HG02884 (cell line): ENCODE results near the gene SV2C.
"Not testable (repeated sequence)": the region's sequence is repeated elsewhere in the genome, so short reads cannot be mapped to it uniquely, and the experiment has no call there.

Source experiments
- ATAC-seq: cut with Tn5 transposase; IDR thresholded peaks from one replicate; pipeline ENCODE4 v1.9.1; 2021; ENCODE audit warnings: mild to moderate bottlenecking, moderate library complexity; ENCODE audit not compliant: unreplicated experiment

Gene SV2C

DNA sequence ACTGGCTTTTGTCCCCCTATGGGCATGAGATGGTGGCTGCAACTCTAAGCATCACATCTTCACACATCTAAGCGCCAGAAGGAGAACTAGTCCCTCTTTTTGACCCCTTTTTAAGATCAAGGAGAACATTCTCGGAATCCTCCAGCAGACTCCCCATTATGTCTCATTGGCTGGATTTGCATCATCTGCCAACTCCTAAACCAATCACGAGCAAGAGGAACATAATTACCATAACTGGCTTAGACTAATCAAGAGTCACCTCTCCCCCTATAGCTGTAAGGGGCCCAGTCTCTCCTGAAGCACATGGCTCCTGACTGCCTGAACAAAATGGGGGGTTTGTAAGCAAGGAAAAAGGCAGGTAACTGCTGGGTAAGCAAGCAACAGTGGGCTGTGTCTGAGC, 251.4 kb downstream of the SV2C start:
- ATAC-seq, result no peak

DNA sequence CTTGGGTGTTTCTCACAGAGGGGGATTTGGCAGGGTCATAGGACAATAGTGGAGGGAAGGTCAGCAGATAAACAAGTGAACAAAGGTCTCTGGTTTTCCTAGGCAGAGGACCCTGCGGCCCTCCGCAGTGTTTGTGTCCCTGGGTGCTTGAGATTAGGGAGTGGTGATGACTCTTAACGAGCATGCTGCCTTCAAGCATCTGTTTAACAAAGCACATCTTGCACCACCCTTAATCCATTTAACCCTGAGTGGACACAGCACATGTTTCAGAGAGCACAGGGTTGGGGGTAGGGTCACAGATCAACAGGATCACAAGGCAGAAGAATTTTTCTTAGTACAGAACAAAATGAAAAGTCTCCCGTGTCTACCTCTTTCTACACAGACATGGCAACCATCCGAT, 252.3 kb downstream of the SV2C start:
- ATAC-seq, result not testable (repeated sequence)

DNA sequence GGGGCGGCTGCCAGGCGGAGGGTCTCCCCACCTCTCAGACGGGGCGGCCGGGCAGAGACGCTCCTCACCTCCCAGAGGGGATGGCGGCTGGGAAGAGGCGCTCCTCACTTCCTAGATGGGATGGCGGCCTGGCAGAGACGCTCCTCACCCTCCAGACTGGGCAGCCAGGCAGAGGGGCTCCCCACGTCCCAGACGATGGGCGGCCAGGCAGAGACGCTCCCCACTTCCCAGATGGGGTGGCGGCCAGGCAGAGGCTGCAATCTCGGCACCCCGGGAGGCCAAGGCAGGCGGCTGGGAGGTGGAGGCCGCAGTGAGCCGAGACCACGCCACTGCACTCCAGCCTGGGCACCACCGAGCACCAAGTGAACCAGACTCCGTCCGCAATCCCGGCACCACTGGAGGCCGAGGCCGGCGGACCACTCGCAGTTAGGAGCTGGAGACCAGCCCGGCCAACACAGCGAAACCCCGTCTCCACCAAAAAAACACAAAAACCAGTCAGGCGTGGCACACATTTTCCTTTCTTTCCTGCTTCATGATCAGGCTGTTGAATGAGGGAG, 253.1 kb downstream of the SV2C start:
- ATAC-seq, result not testable (repeated sequence)

DNA sequence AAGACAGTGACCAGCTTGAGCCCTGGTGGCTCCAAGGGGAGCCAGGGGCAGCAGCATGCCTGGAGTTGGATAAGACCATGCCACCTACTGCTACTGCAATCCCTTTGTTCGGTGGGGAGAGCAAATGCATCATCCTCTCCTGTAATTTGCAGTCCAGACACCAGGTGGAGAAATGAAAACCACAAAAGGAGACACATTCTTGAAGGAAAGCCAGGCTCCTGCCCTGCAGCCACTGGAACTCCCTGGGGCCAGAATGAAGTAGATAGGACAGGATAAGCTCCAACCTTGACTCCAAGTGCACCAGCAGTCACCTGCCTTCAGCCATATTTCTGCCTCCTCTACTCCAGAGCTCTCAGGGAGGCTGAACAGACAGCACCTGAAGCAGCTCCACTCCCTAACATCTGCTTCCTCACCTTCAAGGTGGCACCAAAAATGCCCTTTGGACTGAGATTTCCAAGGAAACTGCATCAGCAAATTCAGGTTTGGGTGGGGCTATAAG, 254.8 kb downstream of the SV2C start:
- ATAC-seq, result no peak

DNA sequence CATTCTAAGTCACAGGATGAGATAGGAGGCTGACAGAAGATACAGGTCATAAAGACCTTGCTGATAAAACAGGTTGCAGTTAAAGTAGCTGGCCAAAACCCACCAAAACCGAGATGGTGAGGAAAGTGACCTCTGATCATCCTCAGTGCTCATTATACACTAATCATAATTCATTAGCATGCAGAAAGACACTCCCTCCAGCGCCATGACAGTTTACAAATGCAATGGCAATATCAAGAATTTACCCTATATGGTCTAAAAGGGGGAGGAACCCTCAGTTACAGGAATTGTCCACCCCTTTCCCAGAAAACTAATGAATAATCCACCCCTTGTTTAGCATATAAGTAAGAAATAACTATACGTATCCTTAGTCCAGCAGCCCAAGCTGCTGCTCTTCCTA, 256.7 kb downstream of the SV2C start:
- no peak for ATAC-seq

DNA sequence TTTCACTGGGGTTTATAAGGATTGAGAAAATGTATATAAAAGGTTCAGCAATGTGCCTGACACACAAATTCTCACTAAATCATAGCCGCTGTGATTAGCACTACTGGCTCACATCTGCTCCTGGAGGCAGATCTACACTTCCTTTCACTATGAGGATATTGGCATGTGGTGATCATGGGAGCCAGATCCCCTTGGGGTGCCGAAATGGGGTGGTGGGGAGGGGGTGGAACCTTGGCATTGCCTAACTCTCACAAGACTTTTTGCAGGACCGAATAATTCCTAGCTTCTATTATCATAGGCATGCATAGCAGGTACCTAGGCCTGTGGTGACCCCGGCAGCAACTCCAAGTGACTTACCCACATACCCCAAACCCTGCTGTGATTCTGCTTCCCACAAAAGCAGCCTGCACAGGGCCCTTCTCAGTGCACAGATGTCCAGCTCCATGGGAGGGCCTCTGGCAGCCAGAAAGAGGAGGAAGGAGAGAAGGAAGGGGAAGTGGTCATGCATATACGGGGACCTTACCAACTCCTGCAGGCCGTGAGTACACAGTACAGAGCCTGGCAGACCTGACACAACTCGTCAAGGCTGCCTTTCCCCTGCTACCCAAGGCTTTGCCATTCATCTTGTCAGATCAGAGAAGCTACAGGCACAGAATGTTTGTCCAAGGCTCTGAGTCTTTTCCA, 258.6 kb downstream of the SV2C start:
- no peak for ATAC-seq

DNA sequence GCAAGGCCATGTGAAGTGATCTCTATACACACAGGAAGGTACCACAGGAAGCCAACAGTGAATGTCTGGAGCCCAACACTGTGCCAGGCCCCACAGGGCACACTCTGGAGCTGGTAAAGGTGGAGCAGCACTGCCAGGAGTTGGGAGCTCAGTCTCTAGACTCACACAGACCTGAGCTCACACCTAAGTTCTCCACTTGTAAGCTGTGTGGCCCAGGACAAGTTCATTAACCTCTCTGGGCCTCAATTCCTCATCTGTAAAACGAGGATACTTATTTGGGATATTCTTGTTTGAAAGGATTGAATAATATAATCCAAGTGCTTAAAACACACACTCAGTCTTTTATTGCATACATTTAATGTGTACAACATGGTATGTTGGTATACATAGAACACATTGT, 259.3 kb downstream of the SV2C start:
- no peak for ATAC-seq

DNA sequence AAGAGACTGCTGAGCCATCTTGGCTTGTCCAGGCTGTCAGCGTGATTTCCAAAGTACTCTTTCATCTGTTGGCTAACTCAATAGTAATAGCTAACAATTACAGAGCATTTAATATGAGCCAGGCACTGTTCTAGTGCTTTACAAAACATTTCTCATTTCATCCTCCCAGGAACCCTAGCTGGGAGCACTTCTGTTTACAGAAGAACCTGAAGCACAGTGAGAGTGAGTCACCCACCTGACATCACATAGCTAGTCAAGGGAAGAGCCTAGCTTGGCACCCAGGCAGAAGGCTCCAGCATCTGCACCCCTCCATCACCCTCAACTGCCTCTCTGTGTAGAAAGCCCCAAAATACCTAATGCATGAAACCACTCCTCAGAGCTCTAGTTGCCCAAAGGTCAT, 262.4 kb downstream of the SV2C start:
- ATAC-seq, result no peak

DNA sequence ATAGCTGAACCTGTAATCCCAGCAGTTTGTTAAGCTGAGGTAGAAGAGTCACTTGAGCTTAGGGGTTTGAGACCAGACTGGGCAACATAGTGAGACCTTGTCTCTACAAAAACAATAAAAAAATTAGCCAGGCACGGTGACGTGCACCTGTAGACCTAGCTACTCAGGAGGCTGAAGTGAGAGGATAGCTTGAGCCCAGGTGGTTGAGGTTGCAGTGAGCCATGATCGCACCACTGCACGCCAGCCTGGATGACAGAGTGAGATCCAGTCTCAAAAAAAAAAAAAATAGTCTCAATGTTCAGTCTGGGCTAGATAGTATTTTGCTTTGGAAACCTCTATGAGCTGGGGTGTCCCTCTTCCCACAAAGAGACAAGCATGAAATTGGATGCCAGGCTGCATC, 268.0 kb downstream of the SV2C start:
- peak; percentile 18 for ATAC-seq

DNA sequence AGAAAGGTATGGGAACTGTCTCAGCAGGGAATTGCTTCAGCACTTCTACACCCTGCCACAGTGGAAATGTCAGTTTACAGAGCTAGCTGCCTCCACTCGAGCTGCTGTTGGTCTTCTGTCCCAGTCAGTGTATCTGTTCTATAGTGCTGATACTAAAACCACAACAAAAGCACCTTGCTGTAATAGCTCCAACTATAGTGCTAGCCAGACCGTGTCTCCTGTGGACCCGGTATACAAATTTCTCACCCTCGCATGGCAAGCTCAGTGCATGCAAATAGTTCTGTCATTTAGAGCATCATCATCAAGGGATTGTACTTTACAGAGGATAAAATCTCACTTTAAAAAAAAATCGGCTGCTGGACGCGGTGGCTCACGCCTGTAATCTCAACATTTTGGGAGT, 268.4 kb downstream of the SV2C start:
- ATAC-seq, result peak; percentile 99

DNA sequence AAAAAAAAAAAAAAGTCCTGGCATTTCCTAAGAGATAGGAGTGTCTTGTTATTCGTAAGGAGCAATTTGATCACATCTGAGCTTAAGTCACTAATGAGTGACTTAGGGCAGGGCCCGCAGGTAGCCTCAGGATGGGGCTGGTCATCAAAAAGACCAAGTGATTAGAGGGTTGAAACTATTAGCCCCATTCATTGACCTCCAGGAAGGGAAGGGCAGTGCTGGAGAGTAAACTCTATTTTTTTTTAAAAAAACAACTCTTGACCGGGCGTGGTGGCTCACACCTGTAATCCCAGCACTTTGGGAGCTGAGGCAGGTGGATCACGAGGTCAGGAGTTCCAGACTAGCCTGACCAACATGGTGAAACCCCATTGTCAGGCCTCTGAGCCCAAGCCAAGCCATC, 273.7 kb downstream of the SV2C start:
- ATAC-seq, result no peak

DNA sequence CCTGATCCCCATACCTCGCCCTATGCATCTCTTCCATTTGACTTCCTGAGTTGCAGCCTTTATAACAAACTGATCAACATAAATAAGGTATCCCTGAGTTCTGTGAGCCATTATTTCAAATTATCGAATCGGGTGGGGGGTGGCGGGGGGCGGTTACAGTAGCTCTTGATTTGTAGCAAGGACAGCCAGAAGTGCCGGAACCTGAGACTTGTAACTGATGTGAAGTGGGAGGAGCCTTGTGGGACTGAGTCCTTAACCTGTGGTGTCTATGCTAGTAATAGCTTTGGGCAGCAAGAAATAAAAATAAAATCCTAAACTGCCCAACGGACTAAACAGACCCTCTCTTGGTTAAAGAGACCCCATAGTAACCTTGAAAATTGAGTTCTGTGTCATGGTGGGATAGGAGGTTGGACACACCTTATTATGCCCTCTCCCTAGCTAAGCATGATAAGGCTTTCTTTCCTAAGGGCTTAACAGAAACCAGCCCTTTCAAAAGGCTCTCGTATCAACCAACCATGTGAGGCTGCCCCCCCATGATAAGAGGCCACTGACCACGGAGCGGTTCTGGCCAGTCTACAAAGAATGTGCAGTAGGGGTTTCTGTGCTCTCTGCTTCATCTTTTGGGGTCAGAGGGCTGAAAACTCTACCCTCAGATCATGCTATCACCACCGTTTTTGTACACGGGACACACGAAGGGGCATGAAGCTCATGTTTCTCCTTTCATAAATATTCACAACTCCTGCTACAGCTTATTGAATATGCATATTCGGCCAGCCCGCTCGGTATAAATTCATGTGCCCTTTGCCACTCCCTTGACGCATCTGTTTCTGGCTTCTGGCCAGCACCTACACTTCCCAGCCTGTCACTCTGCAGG, 280.4 kb downstream of the SV2C start:
- ATAC-seq, result no peak

DNA sequence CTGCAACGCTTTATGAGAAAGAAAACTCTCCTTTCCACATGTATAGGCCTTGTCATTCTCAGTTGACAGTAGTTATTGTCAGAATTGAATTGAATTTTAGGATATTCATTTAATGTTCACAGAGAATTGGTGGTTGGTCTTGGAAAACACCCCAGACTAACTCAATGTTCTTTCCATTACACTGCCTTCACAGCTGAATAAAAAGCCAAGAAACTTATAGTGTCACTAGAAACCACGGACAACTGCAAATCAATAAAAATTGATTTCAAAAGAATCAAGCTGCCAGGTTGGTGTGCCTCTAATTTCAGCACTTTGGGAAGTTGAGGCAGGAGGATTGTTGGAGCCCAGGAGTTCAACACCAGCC, 281.0 kb downstream of the SV2C start:
- no peak for ATAC-seq

DNA sequence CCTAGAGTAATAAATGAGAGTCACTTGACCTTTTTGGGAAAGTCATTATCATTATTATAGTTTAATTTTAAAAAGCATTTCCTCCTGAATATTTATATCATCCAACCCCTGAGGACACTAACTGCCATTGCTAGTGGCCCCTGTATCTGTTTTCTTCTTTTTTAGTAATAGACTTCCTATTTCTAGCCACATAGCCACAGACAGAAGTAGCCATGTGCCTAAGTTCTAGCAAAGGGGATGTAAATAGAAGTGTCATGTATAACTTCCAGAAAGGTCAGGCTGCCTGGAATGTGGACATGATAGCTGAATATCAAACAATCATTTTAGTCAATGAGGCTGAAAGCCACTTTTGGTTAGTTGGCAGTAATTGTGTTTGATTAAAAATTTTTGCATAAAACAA, 282.4 kb downstream of the SV2C start:
- ATAC-seq, result no peak

DNA sequence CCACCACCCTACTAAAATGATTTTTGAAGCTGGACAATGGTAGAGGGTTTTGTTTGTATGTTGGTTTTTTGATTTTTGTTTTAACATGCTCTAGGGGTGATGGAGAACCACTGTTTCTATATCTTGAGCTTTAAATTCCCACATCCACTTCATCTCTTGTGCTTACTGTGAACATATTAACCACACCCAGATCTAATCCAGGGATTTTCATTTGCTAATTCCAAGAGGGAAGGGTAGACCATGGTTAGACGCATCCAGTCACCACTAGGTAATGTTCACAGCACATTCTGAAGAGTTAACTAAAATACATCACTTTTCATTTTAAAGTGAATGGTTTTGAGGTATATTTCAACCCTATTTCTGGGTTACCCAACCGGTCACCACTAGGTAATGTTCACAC, 283.4 kb downstream of the SV2C start:
- no peak for ATAC-seq

DNA sequence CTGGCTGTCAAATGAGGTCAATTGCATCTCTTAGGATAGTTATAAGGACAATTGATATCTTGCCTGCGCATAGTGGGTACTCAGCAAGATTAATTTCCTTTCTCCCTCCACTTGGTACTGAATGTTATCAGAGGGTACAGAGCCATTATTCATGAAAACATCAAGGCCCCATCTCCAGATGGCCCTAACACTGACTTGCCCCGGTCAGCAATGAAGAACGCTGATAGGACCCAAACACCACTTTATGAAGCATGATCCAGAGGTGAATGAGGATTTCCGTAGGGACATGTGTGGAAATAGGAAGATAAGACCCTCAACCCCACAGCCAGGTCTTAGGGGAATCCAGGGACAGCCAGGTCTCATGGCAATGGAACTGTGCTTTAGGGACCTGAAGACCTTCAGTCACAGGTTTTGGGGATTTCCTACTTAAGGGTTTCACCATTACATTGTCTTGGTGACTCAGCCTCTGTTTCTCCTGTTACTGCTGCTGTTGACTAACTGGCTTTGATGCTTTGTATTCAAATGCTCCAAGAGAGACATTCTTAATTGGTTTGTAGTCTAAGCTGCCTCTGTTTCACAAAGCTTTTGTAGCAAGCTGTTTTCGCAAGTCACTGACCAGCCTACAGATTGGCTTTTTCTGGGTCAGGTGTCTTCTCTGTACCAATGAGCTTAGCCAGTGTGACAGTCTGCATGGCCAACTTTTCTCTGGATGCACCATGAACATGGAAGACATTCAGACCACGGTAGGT, 284.6 kb downstream of the SV2C start:
- no peak for ATAC-seq

DNA sequence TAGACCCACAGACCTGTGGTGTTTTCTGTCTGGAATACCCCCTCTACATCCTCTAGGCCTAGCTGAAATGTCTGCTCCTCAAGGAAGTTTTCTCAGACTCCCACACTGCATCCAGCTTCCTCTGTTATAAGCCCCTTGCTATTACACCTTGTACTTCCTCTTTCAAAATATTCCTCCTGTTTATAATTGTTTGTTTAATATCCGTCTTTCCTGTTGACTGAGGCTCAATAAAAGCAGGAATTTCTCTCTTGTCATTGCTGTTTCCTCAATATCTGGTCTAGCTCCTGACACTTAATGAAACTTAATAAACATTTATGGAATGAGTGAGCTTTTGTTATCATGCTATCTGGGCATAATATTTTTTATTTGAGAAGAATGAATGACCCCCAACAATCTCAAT, 285.8 kb downstream of the SV2C start:
- no peak for ATAC-seq

DNA sequence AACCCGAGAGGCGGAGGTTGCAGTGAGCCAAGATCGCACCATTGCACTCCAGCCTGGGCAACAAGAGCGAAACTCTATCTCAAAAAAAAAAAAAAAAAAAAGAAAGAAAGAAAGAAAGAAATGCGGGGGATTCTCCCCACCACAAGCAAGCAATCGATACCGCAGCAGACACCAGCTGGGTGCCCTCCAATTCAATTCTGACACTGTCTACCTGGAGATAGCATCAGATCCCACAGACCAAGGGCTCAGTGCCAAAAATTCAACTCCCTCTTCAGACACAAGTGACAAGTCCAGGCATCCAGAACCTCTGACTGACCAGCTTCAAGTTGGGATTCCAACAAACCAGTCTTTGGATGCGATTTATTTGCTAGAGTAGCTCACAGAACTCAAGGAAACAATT, 286.5 kb downstream of the SV2C start:
- ATAC-seq, result not testable (repeated sequence)

DNA sequence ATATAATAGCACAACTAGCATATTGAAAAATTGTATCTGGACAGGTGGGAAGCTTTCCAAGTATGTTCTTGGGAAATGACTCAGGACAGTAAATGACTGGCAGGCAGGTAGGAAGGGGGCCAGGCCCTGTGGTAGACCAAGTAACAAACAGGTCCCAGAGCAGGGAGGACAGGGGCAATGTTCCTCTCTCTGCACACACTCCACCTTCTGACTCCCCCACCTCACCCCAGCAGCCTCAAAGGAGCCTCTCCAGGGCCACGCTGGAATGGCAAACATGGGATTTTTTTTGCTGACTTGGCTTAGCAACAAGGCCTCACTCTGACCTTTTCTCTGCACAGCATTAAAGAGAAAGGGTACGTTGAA, 288.8 kb downstream of the SV2C start:
- ATAC-seq, result no peak

DNA sequence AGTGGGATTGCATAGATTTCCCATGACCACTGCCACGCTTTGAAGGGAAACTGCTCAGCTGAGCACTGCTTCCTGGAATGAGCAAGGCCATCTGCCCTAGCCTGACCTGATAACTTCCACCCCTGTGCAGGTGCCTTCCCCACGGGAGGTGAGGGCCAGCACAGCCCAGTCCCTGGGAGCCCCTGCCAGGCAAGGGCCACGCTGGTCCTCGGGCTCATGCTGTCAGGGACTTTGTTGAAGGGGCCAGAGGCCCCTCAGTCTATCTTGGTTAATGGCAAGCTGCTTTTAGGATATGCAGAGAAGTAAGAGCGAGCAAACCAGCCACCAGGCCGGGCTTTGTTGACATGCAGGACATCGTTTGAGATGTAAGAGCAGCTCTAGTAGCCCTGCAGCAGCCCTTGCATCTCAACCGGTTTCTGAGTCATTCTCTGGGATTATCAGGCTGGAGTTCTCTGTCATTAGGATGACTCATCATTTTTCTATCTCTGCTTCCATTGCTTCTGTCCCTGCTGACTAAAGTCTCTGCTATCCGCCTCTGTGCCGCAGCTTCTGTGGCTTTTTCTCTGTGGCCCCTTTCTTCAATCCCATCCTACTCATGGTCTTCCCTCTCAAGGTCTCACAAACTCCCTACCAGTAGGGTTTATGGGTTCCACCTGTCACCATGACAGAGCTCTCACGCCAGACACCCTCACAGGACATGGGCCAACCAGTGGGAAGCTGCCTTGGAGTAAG, 289.3 kb downstream of the SV2C start:
- ATAC-seq, result no peak
